ENCODE results near the gene CEP135.

Gene CEP135

DNA sequence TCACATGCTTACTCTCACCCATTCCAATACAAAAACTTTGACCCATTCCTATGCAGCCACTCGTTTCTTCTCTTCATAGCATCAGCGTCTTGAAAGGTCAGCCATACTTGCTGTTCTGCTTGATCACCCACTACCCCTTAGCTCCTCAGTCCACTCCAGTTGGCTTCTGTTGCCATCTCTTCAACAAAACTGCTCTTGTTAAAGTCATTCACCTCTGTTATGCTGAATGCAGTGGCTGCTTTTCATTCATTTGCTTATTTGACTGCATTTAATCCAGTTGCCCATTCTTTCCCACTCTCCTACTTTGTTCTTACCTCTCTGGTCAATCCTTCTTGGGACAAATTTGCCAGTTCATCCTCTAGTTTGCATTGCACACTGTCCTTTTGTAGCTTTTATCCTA is 24.9 kb downstream of the CEP135 start:
- TF ChIP-seq, protein P1, sequence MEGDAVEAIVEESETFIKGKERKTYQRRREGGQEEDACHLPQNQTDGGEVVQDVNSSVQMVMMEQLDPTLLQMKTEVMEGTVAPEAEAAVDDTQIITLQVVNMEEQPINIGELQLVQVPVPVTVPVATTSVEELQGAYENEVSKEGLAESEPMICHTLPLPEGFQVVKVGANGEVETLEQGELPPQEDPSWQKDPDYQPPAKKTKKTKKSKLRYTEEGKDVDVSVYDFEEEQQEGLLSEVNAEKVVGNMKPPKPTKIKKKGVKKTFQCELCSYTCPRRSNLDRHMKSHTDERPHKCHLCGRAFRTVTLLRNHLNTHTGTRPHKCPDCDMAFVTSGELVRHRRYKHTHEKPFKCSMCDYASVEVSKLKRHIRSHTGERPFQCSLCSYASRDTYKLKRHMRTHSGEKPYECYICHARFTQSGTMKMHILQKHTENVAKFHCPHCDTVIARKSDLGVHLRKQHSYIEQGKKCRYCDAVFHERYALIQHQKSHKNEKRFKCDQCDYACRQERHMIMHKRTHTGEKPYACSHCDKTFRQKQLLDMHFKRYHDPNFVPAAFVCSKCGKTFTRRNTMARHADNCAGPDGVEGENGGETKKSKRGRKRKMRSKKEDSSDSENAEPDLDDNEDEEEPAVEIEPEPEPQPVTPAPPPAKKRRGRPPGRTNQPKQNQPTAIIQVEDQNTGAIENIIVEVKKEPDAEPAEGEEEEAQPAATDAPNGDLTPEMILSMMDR (IDR thresholded peaks at IDR 0.05; ENCODE audit: low read depth, low read length, missing control alignments) = no peak
- H3K4me3 ChIP-seq (ENCODE audit: low read depth, low read length) = no peak overlapping the region
- no peak for DNase-seq (ENCODE audit: low read depth)

DNA sequence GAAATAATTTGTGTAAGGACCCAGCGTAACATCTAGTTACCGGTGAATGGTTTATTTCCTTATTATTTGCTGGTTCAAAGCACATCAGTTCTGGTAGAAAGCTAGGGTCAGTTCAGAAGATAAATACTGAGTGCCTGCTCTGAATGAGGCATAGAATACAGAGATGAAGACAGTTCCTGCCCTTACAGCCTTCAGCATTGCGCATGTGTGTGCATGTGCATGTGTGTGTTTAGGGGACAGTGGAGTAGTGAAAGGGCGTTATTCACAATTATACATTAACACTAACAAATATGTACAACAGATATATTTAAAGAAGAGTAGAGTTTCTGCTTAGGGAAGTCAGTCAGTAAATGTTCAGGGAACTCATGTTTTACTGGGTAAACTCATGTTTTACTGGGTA is 29.1 kb downstream of the CEP135 start:
- TF ChIP-seq, protein P1 (IDR thresholded peaks at IDR 0.05; ENCODE audit: low read depth, low read length, missing control alignments) = no peak
- no peak overlapping the region for H3K4me3 ChIP-seq (ENCODE audit: low read depth, low read length)
- DNase-seq (ENCODE audit: low read depth) = no peak

DNA sequence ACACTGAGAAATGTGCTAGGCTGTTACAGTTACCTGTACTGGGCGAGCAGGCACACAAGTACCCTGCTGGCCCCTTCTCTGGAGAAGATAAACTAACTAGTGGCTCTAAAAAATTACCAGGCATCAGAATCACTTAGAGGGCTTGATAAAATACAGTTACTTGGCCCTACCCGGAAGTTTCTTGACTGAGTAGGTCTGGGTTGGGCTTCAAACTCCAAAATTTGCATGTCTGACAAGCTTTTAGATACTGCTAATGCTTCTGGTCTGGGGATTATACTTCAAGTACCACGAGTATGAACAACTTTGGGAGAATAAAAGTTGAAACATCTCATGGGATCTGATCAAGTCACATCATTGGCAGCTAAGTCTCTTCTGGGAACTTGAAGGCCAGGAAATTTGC is 30.8 kb downstream of the CEP135 start:
- no peak for DNase-seq (ENCODE audit: low read depth)
- H3K4me3 ChIP-seq (ENCODE audit: low read depth, low read length) = no peak overlapping the region
- TF ChIP-seq, protein P1 (IDR thresholded peaks at IDR 0.05; ENCODE audit: low read depth, low read length, missing control alignments) = no peak

DNA sequence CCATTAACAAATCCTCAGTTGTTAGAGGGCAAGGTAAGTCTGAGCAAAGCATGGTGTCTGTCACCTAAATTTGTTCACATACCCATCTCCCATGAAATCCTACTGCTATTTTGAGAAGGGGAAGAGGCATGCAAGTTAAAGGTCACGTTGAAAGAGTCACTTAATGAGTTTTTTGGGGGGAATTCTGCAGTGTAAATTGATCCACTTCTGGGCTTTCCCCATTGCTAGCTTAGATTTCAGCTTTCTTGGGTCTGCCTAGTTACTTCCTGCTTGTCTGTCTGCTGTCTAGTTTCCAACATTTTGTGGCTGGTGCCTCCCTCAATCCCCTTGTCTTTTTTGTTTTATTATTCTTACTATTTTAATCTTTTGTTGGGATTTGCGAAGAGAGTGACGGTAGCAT is 32.0 kb downstream of the CEP135 start:
- no peak overlapping the region for H3K4me3 ChIP-seq (ENCODE audit: low read depth, low read length)
- DNase-seq (ENCODE audit: low read depth) = no peak
- TF ChIP-seq, protein P1 (IDR thresholded peaks at IDR 0.05; ENCODE audit: low read depth, low read length, missing control alignments) = no peak

DNA sequence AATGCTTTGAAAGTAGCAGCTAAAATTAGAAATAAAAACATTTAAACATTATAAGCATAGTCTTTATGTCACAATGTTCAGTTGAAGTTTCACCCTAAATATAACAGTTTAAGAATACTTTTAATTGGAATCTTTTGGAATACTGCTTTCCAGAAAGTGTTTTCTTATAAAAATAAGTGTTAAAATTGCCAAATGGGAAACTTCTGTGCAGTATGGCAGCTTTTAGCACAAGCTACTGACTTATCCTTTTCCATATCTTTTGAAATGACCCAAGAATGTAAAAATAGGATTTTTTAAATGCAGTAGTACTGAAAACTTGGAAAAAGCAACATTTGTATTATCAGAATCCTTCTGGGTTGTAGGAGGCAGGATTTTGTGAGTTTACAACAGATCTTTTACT is 34.2 kb downstream of the CEP135 start:
- TF ChIP-seq, protein P1 (IDR thresholded peaks at IDR 0.05; ENCODE audit: low read depth, low read length, missing control alignments) = no peak

DNA sequence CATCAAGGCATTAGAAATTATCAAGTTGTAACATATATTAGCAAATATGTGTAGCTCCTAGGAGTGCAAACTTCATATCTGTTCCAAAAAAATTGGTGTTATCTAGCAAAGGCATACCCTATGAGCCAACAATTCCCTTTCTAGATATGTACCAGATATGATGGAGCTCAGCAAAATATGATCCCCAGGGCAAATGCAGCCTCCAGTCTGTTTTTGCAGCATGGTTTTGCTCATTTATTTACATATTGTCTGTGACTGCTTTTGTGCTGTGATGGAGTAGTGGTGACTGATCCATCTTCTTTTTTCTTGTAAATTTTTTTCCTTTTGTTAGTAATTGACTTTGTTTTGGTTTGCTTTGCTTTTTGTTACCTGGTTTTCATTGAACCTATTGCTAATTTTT is 41.0 kb downstream of the CEP135 start:
- TF ChIP-seq, protein P1 (IDR thresholded peaks at IDR 0.05; ENCODE audit: low read depth, low read length, missing control alignments) = no peak
- DNase-seq (ENCODE audit: low read depth) = no peak

More for the DNA sequence above, 34.2 kb downstream of the CEP135 start:
- H3K4me3 ChIP-seq (ENCODE audit: low read depth, low read length) = no peak overlapping the region
- DNase-seq (ENCODE audit: low read depth) = no peak

DNA sequence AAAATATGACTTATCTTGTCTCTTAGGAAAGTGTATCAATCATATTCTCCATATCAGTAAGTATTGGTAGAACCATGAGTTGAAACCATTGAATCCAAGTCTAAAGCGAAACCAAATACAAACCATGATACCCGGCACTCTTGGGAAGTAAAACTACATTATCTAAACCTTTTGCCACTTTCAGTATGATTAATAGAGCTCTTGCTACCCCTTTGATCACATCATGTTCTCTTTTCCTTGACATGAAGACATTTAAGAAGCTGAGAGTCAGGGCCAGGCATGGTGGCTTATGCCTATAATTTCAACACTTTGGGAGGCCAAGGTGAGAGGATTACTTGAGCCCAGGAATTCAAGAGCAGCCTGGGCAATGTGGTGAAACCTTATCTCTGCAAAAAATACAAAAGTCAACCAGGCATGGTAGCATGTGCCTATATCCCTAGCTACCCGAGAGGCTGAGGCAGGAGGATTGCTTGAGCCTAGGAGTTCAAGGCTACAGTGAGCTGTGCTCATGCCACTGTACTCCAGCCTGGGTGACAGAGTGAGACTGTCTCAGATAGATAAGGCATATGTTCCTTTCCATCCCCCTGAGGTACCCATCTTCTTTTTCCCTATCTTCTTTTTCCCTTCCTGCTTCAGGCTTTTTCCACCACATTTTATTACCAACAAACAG is 45.4 kb downstream of the CEP135 start:
- peak; percentile 34 for DNase-seq (ENCODE audit: low read depth)
- TF ChIP-seq, protein P1 (IDR thresholded peaks at IDR 0.05; ENCODE audit: low read depth, low read length, missing control alignments) = no peak
- no peak overlapping the region for H3K4me3 ChIP-seq (ENCODE audit: low read depth, low read length)

More for the DNA sequence above, 41.0 kb downstream of the CEP135 start:
- no peak overlapping the region for H3K4me3 ChIP-seq (ENCODE audit: low read depth, low read length)

Measured in GM12864 (cell line).